SK-N-SH (cell line): ENCODE data around the gene PLK3. TPM values are rescaled to one million over a fixed set of nuclear protein-coding genes. Genes with fewer than 3 reads are reported as not detected.

ENCODE experiments used
- CTCF ChIA-PET: fragments of 300-600, 350-600 bp; formaldehyde crosslinking; extraction: SDS; loops from one replicate; lab custom pipeline; 2021; lab: Yijun Ruan, JAX
- POLR2A ChIA-PET: fragments of 350-600 bp; sonication (Branson Sonifier 250); formaldehyde crosslinking; extraction: SDS; loops from one replicate; lab custom pipeline; 2020; ENCODE audit warnings: antibody characterized with exemption, inconsistent platforms; lab: Yijun Ruan, JAX
- DNase-seq: peaks from one replicate; pipeline ENCODE4 v3.0.0; 2012
- H2AFZ ChIP-seq: fragments of 200-600 bp; sonication (generic); 2 replicates; pipeline ENCODE4 v1.8.1; 2016; ENCODE audit warnings: antibody characterized with exemption, mild to moderate bottlenecking, low read depth
- H3F3A ChIP-seq: fragments of 200-600 bp; sonication (generic); replicated peaks from 2 replicates; pipeline ENCODE3; 2016; ENCODE audit warnings: antibody characterized with exemption, mild to moderate bottlenecking; ENCODE audit not compliant: insufficient read depth
- H3K27ac ChIP-seq, 2 experiments: fragments of 200-500 bp in 1 of 2; fragments of 200-600 bp in 1 of 2; sonication (Bioruptor generic) in 1 of 2; sonication (generic), shearing (Covaris generic) in 1 of 2; 2 replicates each; pipeline versions ENCODE4 v1.5.1 to v1.6.1; 2014 to 2016; ENCODE audit warnings: low read depth in 2 of 2, inconsistent platforms in 1 of 2, low read length in 1 of 2, mild to moderate bottlenecking in 1 of 2, mixed read lengths in 1 of 2
- H3K27me3 ChIP-seq: fragments of 200-600 bp; sonication (generic), shearing (Covaris generic); 2 replicates; pipeline ENCODE4 v1.6.1; 2016; ENCODE audit warnings: mixed run types; ENCODE audit not compliant: insufficient read depth
- H3K36me3 ChIP-seq, 2 experiments: fragments of 200-500 bp in 1 of 2; fragments of 200-600 bp in 1 of 2; sonication (Bioruptor generic) in 1 of 2; sonication (generic) in 1 of 2; replicated peaks in 1 of 2; 2 replicates each; pipeline versions ENCODE3 to v1.5.1; 2014 to 2016; ENCODE audit warnings: low read length in 1 of 2, mild to moderate bottlenecking in 1 of 2; ENCODE audit not compliant: insufficient read depth in 2 of 2, control insufficient read depth in 1 of 2
- H3K4me1 ChIP-seq, 2 experiments: fragments of 200-500 bp in 1 of 2; fragments of 200-600 bp in 1 of 2; sonication (Bioruptor generic) in 1 of 2; sonication (generic), shearing (Covaris generic) in 1 of 2; 2 replicates each; pipeline versions ENCODE4 v1.5.1 to v1.6.1; 2014 to 2016; ENCODE audit warnings: low read depth in 1 of 2, low read length in 1 of 2, mixed run types in 1 of 2; ENCODE audit not compliant: insufficient read depth in 2 of 2, control insufficient read depth in 1 of 2
- H3K4me2 ChIP-seq: fragments of 200-600 bp; sonication (generic), shearing (Covaris generic); 2 replicates; pipeline ENCODE4 v1.6.1; 2017; ENCODE audit warnings: mixed run types
- H3K4me3 ChIP-seq, 2 experiments: fragments of 200-500 bp in 1 of 2; fragments of 200-600 bp in 1 of 2; sonication (Bioruptor generic) in 1 of 2; sonication (generic), shearing (Covaris generic) in 1 of 2; 2 replicates each; pipeline versions ENCODE4 v1.5.1 to v1.8.1; 2014 to 2016; ENCODE audit warnings: low read depth in 2 of 2, inconsistent platforms in 1 of 2, low read length in 1 of 2, mild to moderate bottlenecking in 1 of 2, mixed read lengths in 1 of 2, moderate library complexity in 1 of 2
- H3K79me2 ChIP-seq: fragments of 200-600 bp; sonication (generic); 2 replicates; pipeline ENCODE4 v1.8.1; 2017; ENCODE audit warnings: mild to moderate bottlenecking; ENCODE audit not compliant: insufficient read depth
- H3K9ac ChIP-seq: fragments of 200-600 bp; sonication (generic); 2 replicates; pipeline ENCODE4 v1.6.1; 2017; ENCODE audit warnings: mixed run types
- H3K9me2 ChIP-seq: fragments of 200-600 bp; sonication (generic); 2 replicates; pipeline ENCODE4 v1.6.1; 2017; ENCODE audit warnings: mixed run types
- H3K9me3 ChIP-seq: fragments of 200-600 bp; sonication (generic); 2 replicates; pipeline ENCODE4 v1.6.1; 2017; ENCODE audit warnings: mixed run types, mild to moderate bottlenecking, moderate library complexity
- H4K20me1 ChIP-seq: fragments of 200-600 bp; sonication (generic); 2 replicates; pipeline ENCODE4 v1.6.1; 2017; ENCODE audit warnings: mild to moderate bottlenecking, mixed run types; ENCODE audit not compliant: insufficient read depth
- EZH2phosphoT487 ChIP-seq: fragments of 200-600 bp; sonication (generic); IDR thresholded peaks from 2 replicates; pipeline ENCODE4 v1.6.1; 2017; ENCODE audit warnings: low read depth, mixed run types, mild to moderate bottlenecking, antibody characterized with exemption, moderate library complexity, borderline replicate concordance
- FOSL2 ChIP-seq: IDR thresholded peaks from 2 replicates; pipeline ENCODE4 v1.4.0; 2012; ENCODE audit warnings: low read depth, mild to moderate bottlenecking, moderate library complexity, borderline replicate concordance
- FOXM1 ChIP-seq: IDR thresholded peaks from 2 replicates; pipeline ENCODE4 v1.4.0; 2012; ENCODE audit warnings: low read depth, mild to moderate bottlenecking
- GABPA ChIP-seq: IDR thresholded peaks from 2 replicates; pipeline ENCODE4 v1.4.0; 2012; ENCODE audit warnings: low read depth, mild to moderate bottlenecking
- IRF3 ChIP-seq: fragments of 150-350 bp; IDR thresholded peaks from 2 replicates; pipeline ENCODE4 v1.6.1; 2016; ENCODE audit warnings: mild to moderate bottlenecking, low read depth, low read length
- MEF2A ChIP-seq: IDR thresholded peaks from 2 replicates; pipeline ENCODE4 v1.4.0; 2012; ENCODE audit warnings: low read depth, borderline replicate concordance
- MXI1 ChIP-seq: IDR thresholded peaks from 2 replicates; pipeline ENCODE4 v1.6.1; 2012; ENCODE audit warnings: mild to moderate bottlenecking, low read depth, low read length, improper control_type of control experiment
- NRF1 ChIP-seq: IDR thresholded peaks from 2 replicates; pipeline ENCODE4 v1.6.1; 2012; ENCODE audit warnings: low read depth, mild to moderate bottlenecking, low read length
- POLR2AphosphoS5 ChIP-seq: IDR thresholded peaks from 2 replicates; pipeline ENCODE4 v1.6.1; 2012; ENCODE audit warnings: low read depth, low read length
- RAD21 ChIP-seq: IDR thresholded peaks from 2 replicates; pipeline ENCODE4 v1.6.1; 2012; ENCODE audit warnings: mild to moderate bottlenecking, low read length
- RXRA ChIP-seq: IDR thresholded peaks from 2 replicates; pipeline ENCODE4 v1.4.0; 2012; ENCODE audit warnings: low read depth, mild to moderate bottlenecking, borderline replicate concordance
- SMC3 ChIP-seq: IDR thresholded peaks from 2 replicates; pipeline ENCODE4 v1.6.1; 2012; ENCODE audit warnings: low read depth, low read length, improper control_type of control experiment
- USF1 ChIP-seq: IDR thresholded peaks from 2 replicates; pipeline ENCODE4 v1.4.0; 2012; ENCODE audit warnings: low read depth, borderline replicate concordance
- YY1 ChIP-seq: IDR thresholded peaks from 2 replicates; pipeline ENCODE4 v1.4.0; 2012; ENCODE audit warnings: low read depth, mild to moderate bottlenecking
- ZBTB33 ChIP-seq: IDR thresholded peaks from 2 replicates; pipeline ENCODE4 v1.4.0; 2012; ENCODE audit warnings: low read depth, borderline replicate concordance
- WGBS: methylation state at CpG from one replicate; pipeline ENCODE4 v1.1.6; 2017; ENCODE audit warnings: low lambda C conversion rate; 5-methylcytosine and 5-hydroxymethylcytosine counted together
- polyA plus RNA-seq, 3 experiments: library from polyadenylated mRNA; depleted of rRNA; stranded (reverse); fragments of >200 nt; gene quantifications; 2 replicates each; pipeline ENCODE4 v1.2.3, GENCODE V29; 2012
- TF ChIP-seq, protein P1 (sequence below): fragments of 150-350 bp; IDR thresholded peaks from 2 replicates; pipeline ENCODE4 v1.6.1; 2017; ENCODE audit warnings: antibody characterized with exemption, low read length, low read depth, borderline replicate concordance
- TF ChIP-seq, protein P2 (sequence below): fragments of 200-600 bp; sonication (generic); IDR thresholded peaks from 2 replicates; pipeline ENCODE4 v1.6.1; 2017; ENCODE audit warnings: antibody characterized with exemption, mild to moderate bottlenecking, moderate library complexity
- TF ChIP-seq, protein P3 (sequence below): IDR thresholded peaks from 2 replicates; pipeline ENCODE4 v1.4.0; 2012; ENCODE audit warnings: low read depth

Gene PLK3
- polyA plus RNA-seq, 1 of the 3 experiments (the other 2 are of a cell fraction): 82.8 TPM

DNA sequence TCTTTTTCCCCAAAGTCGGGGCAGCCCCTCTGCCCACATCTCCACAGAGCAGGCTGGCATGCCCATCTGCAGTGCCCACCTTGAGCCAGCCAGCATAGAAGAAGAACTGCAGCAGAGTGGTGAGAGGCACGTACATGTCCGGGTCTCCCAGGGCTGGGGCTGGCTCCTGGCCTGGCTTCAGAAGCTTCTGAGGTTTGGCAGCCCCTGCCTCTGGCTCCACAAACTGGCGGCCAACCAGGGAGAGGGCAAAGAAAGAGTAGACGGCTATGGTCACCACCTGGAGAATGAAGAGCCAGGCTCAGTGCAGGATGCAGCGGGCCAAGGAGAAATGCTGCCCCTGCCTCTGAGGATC is 15.2 kb upstream of the PLK3 start:
- TF ChIP-seq, protein P1, sequence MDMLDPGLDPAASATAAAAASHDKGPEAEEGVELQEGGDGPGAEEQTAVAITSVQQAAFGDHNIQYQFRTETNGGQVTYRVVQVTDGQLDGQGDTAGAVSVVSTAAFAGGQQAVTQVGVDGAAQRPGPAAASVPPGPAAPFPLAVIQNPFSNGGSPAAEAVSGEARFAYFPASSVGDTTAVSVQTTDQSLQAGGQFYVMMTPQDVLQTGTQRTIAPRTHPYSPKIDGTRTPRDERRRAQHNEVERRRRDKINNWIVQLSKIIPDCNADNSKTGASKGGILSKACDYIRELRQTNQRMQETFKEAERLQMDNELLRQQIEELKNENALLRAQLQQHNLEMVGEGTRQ: no peak
- ChIA-PET POLR2A (interaction anchor here (2.3 kb wide), 1 partner anchor 9 kb away, joined by 10 read pairs; the partner anchor contains the start of gene RPS8), CTCF (interaction anchor here (0.7 to 1.6 kb wide), 3 partner anchors 9 to 56 kb away, joined by 5 read pairs; partner anchors contain the start of gene RPS8)
- H4K20me1 ChIP-seq: no peaks in the 10 kb centered on the region
- no peak overlapping the region for H3K9ac ChIP-seq
- no peaks in the 10 kb centered on the region for H3K79me2 ChIP-seq
- no peaks in the 10 kb centered on the region for H3K9me3 ChIP-seq
- no peak overlapping the region for H3K4me3 ChIP-seq
- peaks cover 0 to 5% of the 10 kb centered on the region in 2 experiments; a peak in 1 of 4 replicates for H3K4me1 ChIP-seq
- H3K9me2 ChIP-seq: no peaks in the 10 kb centered on the region
- no peak overlapping the region for H2AFZ ChIP-seq
- no peak overlapping the region for H3K4me2 ChIP-seq
- peaks cover 0 to 18% of the 10 kb centered on the region in 2 experiments for H3K36me3 ChIP-seq
- WGBS: 91% methylated on average over 6 of the region's 6 CpGs
- no peak overlapping the region for H3K27ac ChIP-seq
- no peak for DNase-seq
- no peaks in the 10 kb centered on the region for H3K27me3 ChIP-seq
- H3F3A ChIP-seq: peaks cover 28% of the 10 kb centered on the region

- Histone ChIP-seq H2AFZ (no peak overlapping the region), H3K4me1 (peaks cover 0 to 5% of the 10 kb centered on the region in 2 experiments; a peak in 1 of 4 replicates), H3K9me3 (no peaks in the 10 kb centered on the region), H3K4me3 (no peak overlapping the region; a peak in 1 of 4 replicates), H3K27me3 (no peaks in the 10 kb centered on the region), H3K4me2 (no peak overlapping the region), H3K79me2 (no peaks in the 10 kb centered on the region), H3K9me2 (no peaks in the 10 kb centered on the region), H3K36me3 (peaks cover 0 to 12% of the 10 kb centered on the region in 2 experiments), H3K9ac (no peak overlapping the region), H3K27ac (no peak overlapping the region), H3F3A (peaks cover 25% of the 10 kb centered on the region), H4K20me1 (no peaks in the 10 kb centered on the region)
- ChIA-PET POLR2A (interaction anchor here (2.3 kb wide), 1 partner anchor 10 kb away, joined by 10 read pairs; the partner anchor contains the start of gene RPS8), CTCF (interaction anchor here (0.6 to 1.6 kb wide), 8 partner anchors 10 to 56 kb away, joined by 3 to 5 read pairs (median 4); partner anchors contain the start of genes BTBD19, PLK3 and RPS8)
- 56% methylated on average over 11 of the region's 11 CpGs for WGBS
- no peak for DNase-seq
- TF ChIP-seq NRF1: no peak
- no peak for TF ChIP-seq MEF2A
- no peak for TF ChIP-seq FOXM1
- TF ChIP-seq, protein P2, sequence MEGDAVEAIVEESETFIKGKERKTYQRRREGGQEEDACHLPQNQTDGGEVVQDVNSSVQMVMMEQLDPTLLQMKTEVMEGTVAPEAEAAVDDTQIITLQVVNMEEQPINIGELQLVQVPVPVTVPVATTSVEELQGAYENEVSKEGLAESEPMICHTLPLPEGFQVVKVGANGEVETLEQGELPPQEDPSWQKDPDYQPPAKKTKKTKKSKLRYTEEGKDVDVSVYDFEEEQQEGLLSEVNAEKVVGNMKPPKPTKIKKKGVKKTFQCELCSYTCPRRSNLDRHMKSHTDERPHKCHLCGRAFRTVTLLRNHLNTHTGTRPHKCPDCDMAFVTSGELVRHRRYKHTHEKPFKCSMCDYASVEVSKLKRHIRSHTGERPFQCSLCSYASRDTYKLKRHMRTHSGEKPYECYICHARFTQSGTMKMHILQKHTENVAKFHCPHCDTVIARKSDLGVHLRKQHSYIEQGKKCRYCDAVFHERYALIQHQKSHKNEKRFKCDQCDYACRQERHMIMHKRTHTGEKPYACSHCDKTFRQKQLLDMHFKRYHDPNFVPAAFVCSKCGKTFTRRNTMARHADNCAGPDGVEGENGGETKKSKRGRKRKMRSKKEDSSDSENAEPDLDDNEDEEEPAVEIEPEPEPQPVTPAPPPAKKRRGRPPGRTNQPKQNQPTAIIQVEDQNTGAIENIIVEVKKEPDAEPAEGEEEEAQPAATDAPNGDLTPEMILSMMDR: no peak
- TF ChIP-seq POLR2AphosphoS5: no peak
- TF ChIP-seq YY1: no peak
- TF ChIP-seq MXI1: no peak
- no peak for TF ChIP-seq RAD21
- no peak for TF ChIP-seq RXRA
- no peak for TF ChIP-seq GABPA
- no peak for TF ChIP-seq USF1
- no peak for TF ChIP-seq SMC3
- TF ChIP-seq, protein P1: no peak
- no peak for TF ChIP-seq IRF3
- no peak for TF ChIP-seq ZBTB33
- TF ChIP-seq EZH2phosphoT487: no peak
- TF ChIP-seq, protein P3, sequence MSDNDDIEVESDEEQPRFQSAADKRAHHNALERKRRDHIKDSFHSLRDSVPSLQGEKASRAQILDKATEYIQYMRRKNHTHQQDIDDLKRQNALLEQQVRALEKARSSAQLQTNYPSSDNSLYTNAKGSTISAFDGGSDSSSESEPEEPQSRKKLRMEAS: no peak
- TF ChIP-seq FOSL2: no peak
Measured at GRCh38 chr1:44785501-44786137, 14.6 kb upstream of the PLK3 start.
